ENCODE measurements around the gene CACNA1C. TPM values are rescaled to one million over a fixed set of nuclear protein-coding genes. Genes with fewer than 3 reads are reported as not detected.
A peak's percentile ranks its signal among the peaks of the same experiment; 100 is the strongest.

The CACNA1C gene
- total and polyA plus RNA-seq, 2 donors from 2014 or later, result 1.6 to 17.4 TPM

- no peaks in the 10 kb centered on the region for H3K9me3 ChIP-seq (ENCODE audit: control insufficient read depth in 2 of 3, insufficient read depth in 1 of 3, low read length in 3 of 3)
- H3K4me3 ChIP-seq (ENCODE audit: low read length in 3 of 3), result no peak overlapping the region
- TF ChIP-seq CTCF (IDR thresholded peaks at IDR 0.05; ENCODE audit: borderline replicate concordance, extremely low read depth, insufficient read depth), result no peak
- DNase-seq, result no peak
- H3K27ac ChIP-seq (ENCODE audit: low read depth in 2 of 2, low read length in 2 of 2), result no peak overlapping the region
- H3K9ac ChIP-seq (ENCODE audit: low read length in 3 of 3), result no peak overlapping the region
- H3K36me3 ChIP-seq (ENCODE audit: control insufficient read depth in 2 of 3, insufficient read depth in 3 of 3, low read length in 3 of 3), result no peaks in the 10 kb centered on the region
- H3K4me1 ChIP-seq (ENCODE audit: control insufficient read depth in 2 of 3, insufficient read depth in 2 of 3, low read depth in 1 of 3, low read length in 3 of 3), result peaks cover 0 to under 1% (median 0%) of the 10 kb centered on the region in 3 donors
- no peak for FAIRE-seq
- no peaks in the 10 kb centered on the region for H3K27me3 ChIP-seq (ENCODE audit: control insufficient read depth, insufficient read depth, low read length)
- intact Hi-C loops (cut with DNase I), result no loop called here
Observed at GRCh38 chr12:2547273-2548044, 494.7 kb downstream of the CACNA1C start.

- DNase-seq (no peak), FAIRE-seq (no peak)
- Histone ChIP-seq H3K27ac (ENCODE audit: low read depth in 2 of 2, low read length in 2 of 2) (no peak overlapping the region), H3K9me3 (ENCODE audit: control insufficient read depth in 2 of 3, insufficient read depth in 1 of 3, low read length in 3 of 3) (no peaks in the 10 kb centered on the region), H3K9ac (ENCODE audit: low read length in 3 of 3) (no peak overlapping the region), H3K36me3 (ENCODE audit: control insufficient read depth in 2 of 3, insufficient read depth in 3 of 3, low read length in 3 of 3) (no peaks in the 10 kb centered on the region), H3K27me3 (ENCODE audit: control insufficient read depth, insufficient read depth, low read length) (no peaks in the 10 kb centered on the region), H3K4me3 (ENCODE audit: low read length in 3 of 3) (no peak overlapping the region), H3K4me1 (ENCODE audit: control insufficient read depth in 2 of 3, insufficient read depth in 2 of 3, low read depth in 1 of 3, low read length in 3 of 3) (no peaks in the 10 kb centered on the region)
- intact Hi-C loops (cut with DNase I), result no loop called here
- TF ChIP-seq CTCF (IDR thresholded peaks at IDR 0.05; ENCODE audit: borderline replicate concordance, extremely low read depth, insufficient read depth), result no peak
Observed at GRCh38 chr12:2548081-2548480, 495.3 kb downstream of the CACNA1C start.

GRCh38 chr12:2550561-2551411 lies 498.0 kb downstream of the CACNA1C start:
- Histone ChIP-seq H3K27me3 (ENCODE audit: control insufficient read depth, insufficient read depth, low read length) (no peaks in the 10 kb centered on the region), H3K4me1 (ENCODE audit: control insufficient read depth in 2 of 3, insufficient read depth in 2 of 3, low read depth in 1 of 3, low read length in 3 of 3) (no peaks in the 10 kb centered on the region), H3K4me3 (ENCODE audit: low read length in 3 of 3) (no peak overlapping the region), H3K9ac (ENCODE audit: low read length in 3 of 3) (no peak overlapping the region), H3K36me3 (ENCODE audit: control insufficient read depth in 2 of 3, insufficient read depth in 3 of 3, low read length in 3 of 3) (no peaks in the 10 kb centered on the region), H3K27ac (ENCODE audit: low read depth in 2 of 2, low read length in 2 of 2) (no peak overlapping the region), H3K9me3 (ENCODE audit: control insufficient read depth in 2 of 3, insufficient read depth in 1 of 3, low read length in 3 of 3) (no peaks in the 10 kb centered on the region)
- DNase-seq, result peak in 2 of 5 donors; percentile 36 to 68
- FAIRE-seq, result no peak
- TF ChIP-seq CTCF (IDR thresholded peaks at IDR 0.05; ENCODE audit: borderline replicate concordance, extremely low read depth, insufficient read depth), result no peak
- intact Hi-C loops (cut with DNase I), result no loop called here
